OCI-LY7 (cell line): ENCODE results near the gene ZFR2. TPM values are rescaled to one million over a fixed set of nuclear protein-coding genes. Genes with fewer than 3 reads are reported as not detected.

Experiments
- BruUV-seq: library from RNA; stranded (reverse); fragments of 400-500 nt; replicated peaks from 2 replicates; lab custom pipeline; 2021; lab: Mats Ljungman, UMichigan
- CTCF ChIA-PET: fragments of 300-600 bp; sonication (Branson Sonifier 250); formaldehyde crosslinking; loops from one replicate; lab custom pipeline; 2022; ENCODE audit warnings: antibody characterized with exemption; ENCODE audit not compliant: unreplicated experiment; lab: Charles Lee
- POLR2A ChIA-PET: fragments of 300-600 bp; sonication (Branson Sonifier 250); formaldehyde crosslinking; loops from one replicate; lab custom pipeline; 2022; ENCODE audit warnings: antibody characterized with exemption; lab: Charles Lee
- DNase-seq: peaks from one replicate; pipeline ENCODE4 v3.0.0-alpha.2; 2015; ENCODE audit warnings: low spot score
- H2AFZ ChIP-seq: fragments of 200-600 bp; sonication (generic), shearing (Covaris generic); 2 replicates; pipeline ENCODE4 v1.6.1; 2014; ENCODE audit warnings: mild to moderate bottlenecking, antibody characterized with exemption, low read length, moderate library complexity
- H3K27ac ChIP-seq: fragments of 200-600 bp; sonication (generic); 2 replicates; pipeline ENCODE4 v1.5.1; 2014; ENCODE audit warnings: mixed run types, low read depth, mild to moderate bottlenecking, moderate library complexity, low read length, inconsistent platforms; ENCODE audit not compliant: poor library complexity, severe bottlenecking
- H3K36me3 ChIP-seq: fragments of 200-600 bp; sonication (generic); 2 replicates; pipeline ENCODE4 v1.6.1; 2014; ENCODE audit warnings: mild to moderate bottlenecking, antibody characterized with exemption, low read length, moderate library complexity, mixed read lengths; ENCODE audit not compliant: insufficient read depth
- H3K4me1 ChIP-seq: fragments of 200-600 bp; sonication (generic); 2 replicates; pipeline ENCODE4 v1.5.1; 2014; ENCODE audit warnings: mild to moderate bottlenecking, low read length; ENCODE audit not compliant: insufficient read depth, poor library complexity, severe bottlenecking
- H3K4me2 ChIP-seq: fragments of 200-600 bp; sonication (generic); 2 replicates; pipeline ENCODE4 v1.6.1; 2014; ENCODE audit warnings: mild to moderate bottlenecking, low read length
- H3K4me3 ChIP-seq: fragments of 200-600 bp; sonication (generic); 2 replicates; pipeline ENCODE4 v1.5.1; 2014; ENCODE audit warnings: mild to moderate bottlenecking, low read depth, low read length; ENCODE audit not compliant: poor library complexity, severe bottlenecking
- H3K79me2 ChIP-seq: fragments of 200-600 bp; sonication (generic); 2 replicates; pipeline ENCODE4 v1.6.1; 2016; ENCODE audit warnings: low read depth, mild to moderate bottlenecking, low read length, moderate library complexity, mixed read lengths; ENCODE audit not compliant: insufficient read depth
- H3K9me2 ChIP-seq: fragments of 200-600 bp; sonication (generic); 2 replicates; pipeline ENCODE4 v1.6.1; 2016; ENCODE audit warnings: mild to moderate bottlenecking, low read length, mixed read lengths; ENCODE audit not compliant: insufficient read depth
- H3K9me3 ChIP-seq: fragments of 200-600 bp; sonication (generic); 2 replicates; pipeline ENCODE4 v1.6.1; 2014; ENCODE audit warnings: mild to moderate bottlenecking, mixed run types, low read length, mixed read lengths
- H4K20me1 ChIP-seq: fragments of 200-600 bp; sonication (generic); 2 replicates; pipeline ENCODE4 v1.6.1; 2014; ENCODE audit warnings: mild to moderate bottlenecking, antibody characterized with exemption, low read length, moderate library complexity, mixed read lengths; ENCODE audit not compliant: insufficient read depth
- CTCF ChIP-seq: fragments of 200-600 bp; sonication (generic); conservative IDR thresholded peaks from 2 replicates; pipeline ENCODE4 v1.5.1; 2014; ENCODE audit warnings: mild to moderate bottlenecking, antibody characterized with exemption, low read length, moderate library complexity, mixed read lengths
- EZH2phosphoT487 ChIP-seq: fragments of 200-600 bp; sonication (generic); IDR thresholded peaks from 2 replicates; pipeline ENCODE4 v1.6.1; 2018; ENCODE audit warnings: low read depth, borderline replicate concordance, mild to moderate bottlenecking, mixed run types, antibody characterized with exemption, low read length, moderate library complexity, mixed read lengths
- intact Hi-C: fragments of 100-400 bp; cut with micrococcal nuclease; formaldehyde crosslinking; loops from one replicate; pipeline ENCODE4 v1.10.0; 2022; ENCODE audit not compliant: unreplicated experiment
- total RNA-seq, 2 experiments: library from RNA; depleted of rRNA in 1 of 2; stranded (reverse); fragments of >200 nt in 1 of 2; shearing (Covaris generic) in 1 of 2; gene quantifications; 2 replicates each; pipeline ENCODE4 v1.2.3, GENCODE V29; 2014 to 2022

ZFR2 gene
- total RNA-seq, 2 experiments from 2014 or later, result not detected

GRCh38 chr19:3773814-3774515 lies 94.9 kb downstream of the ZFR2 start:
- no peaks in the 10 kb centered on the region for H3K4me1 ChIP-seq
- H2AFZ ChIP-seq, result no peak overlapping the region
- BruUV-seq, result no TSS peak
- no peaks in the 10 kb centered on the region for H3K9me2 ChIP-seq
- intact Hi-C loops, result no loop called here
- H3K4me2 ChIP-seq, result no peak overlapping the region
- no peak overlapping the region for H3K4me3 ChIP-seq
- DNase-seq, result no peak
- POLR2A ChIA-PET, result no interaction called here
- H3K9me3 ChIP-seq, result no peaks in the 10 kb centered on the region
- H3K36me3 ChIP-seq, result no peaks in the 10 kb centered on the region
- CTCF ChIA-PET, result no interaction called here
- H3K27ac ChIP-seq, result no peak overlapping the region
- no peaks in the 10 kb centered on the region for H4K20me1 ChIP-seq
- TF ChIP-seq CTCF, result no peak
- no peak for TF ChIP-seq EZH2phosphoT487
- no peaks in the 10 kb centered on the region for H3K79me2 ChIP-seq

DNA sequence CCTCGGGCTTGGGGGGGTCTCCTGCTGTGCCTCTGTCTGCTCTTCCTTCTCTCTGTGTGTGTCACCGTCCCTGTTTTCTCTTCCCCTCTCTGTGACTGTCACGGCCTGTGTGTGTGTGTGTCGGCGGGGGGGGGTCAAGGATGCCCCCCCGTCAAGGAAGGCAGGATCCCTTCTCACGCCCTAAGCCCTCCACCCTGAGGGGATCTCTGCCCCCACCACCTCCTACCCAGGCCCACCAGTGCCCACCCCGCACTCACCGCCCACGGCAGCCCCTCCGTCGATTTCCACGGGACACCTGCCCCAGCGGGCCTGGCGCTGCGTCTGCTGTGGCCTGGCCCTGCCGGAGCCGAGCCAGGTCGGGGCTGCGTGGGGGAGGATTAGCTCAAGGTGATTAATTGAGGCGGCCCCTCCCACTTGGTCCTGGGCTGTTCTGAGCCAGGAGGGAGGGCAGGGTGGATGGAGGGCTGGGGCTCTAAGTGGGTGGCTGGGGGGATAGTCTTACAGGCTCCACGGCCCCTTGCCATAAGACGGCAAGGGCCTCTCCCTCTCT lies 96.9 kb downstream of the ZFR2 start, which contains the start of gene RAX2:
TSS of gene RAX2 (minus strand) at position 323 of the 550 bp plus-strand sequence. CDS start 486 bp downstream, outside the sequence.
- POLR2A ChIA-PET, result no interaction called here
- TF ChIP-seq CTCF (no peak), EZH2phosphoT487 (no peak)
- Histone ChIP-seq H3K36me3 (peaks cover 8% of the 10 kb centered on the region; the same call in 1 of the 2 replicates), H3K27ac (no peak within 1 kb of the TSS), H3K4me3 (no peak within 1 kb of the TSS), H3K9me2 (no peaks in the 10 kb centered on the region), H3K9me3 (no peaks in the 10 kb centered on the region), H2AFZ (no peak within 1 kb of the TSS), H3K4me2 (no peak within 1 kb of the TSS), H3K79me2 (no peaks in the 10 kb centered on the region), H4K20me1 (no peaks in the 10 kb centered on the region), H3K4me1 (no peaks in the 10 kb centered on the region)
- BruUV-seq, result no TSS peak
- intact Hi-C loops, result no loop called here
- CTCF ChIA-PET, result no interaction called here
- DNase-seq, result no peak
